Activated CD8-positive, alpha-beta memory T cell treated with anti-CD3 and anti-CD28 coated beads, Interleukin-2, amount 10 ng/mL, durations not matched to agents 7 days and 5 days (primary cell): ENCODE data around the gene HP1BP3. TPM values are rescaled to one million over a fixed set of nuclear protein-coding genes. Genes with fewer than 3 reads are reported as not detected.

Experiments used
- ATAC-seq: fragments of 150-1000 bp; cut with Tn5 transposase; one replicate; pipeline ENCODE4 v1.10.0; 2021; ENCODE audit warnings: moderate library complexity
- CTCF ChIA-PET: fragments of 350-600 bp; sonication (Branson Sonifier 250); formaldehyde crosslinking; loops from one replicate; lab custom pipeline; 2021; ENCODE audit warnings: antibody characterized with exemption; lab: Charles Lee
- DNase-seq: peaks from one replicate; pipeline ENCODE4 v3.0.0-alpha.2; 2020
- H3K27ac Mint-ChIP-seq: one replicate; pipeline ENCODE4 v1.8.0; 2021; ENCODE audit warnings: mild to moderate bottlenecking, mixed read lengths
- H3K27me3 Mint-ChIP-seq: one replicate; pipeline ENCODE4 v1.8.0; 2021; ENCODE audit warnings: mixed read lengths
- H3K36me3 Mint-ChIP-seq: one replicate; pipeline ENCODE4 v1.8.0; 2021; ENCODE audit warnings: mild to moderate bottlenecking, mixed read lengths
- H3K4me1 Mint-ChIP-seq: one replicate; pipeline ENCODE4 v1.8.0; 2021; ENCODE audit warnings: mixed read lengths
- H3K4me3 Mint-ChIP-seq: one replicate; pipeline ENCODE4 v1.8.0; 2021; ENCODE audit warnings: mild to moderate bottlenecking, moderate library complexity, mixed read lengths
- H3K9me3 Mint-ChIP-seq: one replicate; pipeline ENCODE4 v1.8.0; 2022; ENCODE audit warnings: low read depth, mixed read lengths
- total RNA-seq, 2 experiments: library from RNA; stranded (reverse); gene quantifications; one replicate each; pipeline ENCODE4 v1.2.3, GENCODE V29; 2021

Gene HP1BP3
- total RNA-seq, 2 experiments from 2014 or later, result 295 to 364 TPM

- H3K36me3 Mint-ChIP-seq, result no peaks in the 10 kb centered on the region
- DNase-seq, result no peak
- peaks cover 8% of the 10 kb centered on the region for H3K27me3 Mint-ChIP-seq
- CTCF ChIA-PET, result interaction anchor here (0.6 to 4.7 kb wide), 3 partner anchors 28 to 496 kb away, joined by 3 to 52 read pairs (median 4); no protein-coding TSS in a partner anchor
- H3K27ac Mint-ChIP-seq, result no peak overlapping the region
- H3K4me3 Mint-ChIP-seq, result no peak overlapping the region
- ATAC-seq, result no peak
- no peaks in the 10 kb centered on the region for H3K9me3 Mint-ChIP-seq
- peaks cover 6% of the 10 kb centered on the region for H3K4me1 Mint-ChIP-seq
These were observed 87.5 kb downstream of the HP1BP3 start for GRCh38 chr1:20699558-20699957.

DNA sequence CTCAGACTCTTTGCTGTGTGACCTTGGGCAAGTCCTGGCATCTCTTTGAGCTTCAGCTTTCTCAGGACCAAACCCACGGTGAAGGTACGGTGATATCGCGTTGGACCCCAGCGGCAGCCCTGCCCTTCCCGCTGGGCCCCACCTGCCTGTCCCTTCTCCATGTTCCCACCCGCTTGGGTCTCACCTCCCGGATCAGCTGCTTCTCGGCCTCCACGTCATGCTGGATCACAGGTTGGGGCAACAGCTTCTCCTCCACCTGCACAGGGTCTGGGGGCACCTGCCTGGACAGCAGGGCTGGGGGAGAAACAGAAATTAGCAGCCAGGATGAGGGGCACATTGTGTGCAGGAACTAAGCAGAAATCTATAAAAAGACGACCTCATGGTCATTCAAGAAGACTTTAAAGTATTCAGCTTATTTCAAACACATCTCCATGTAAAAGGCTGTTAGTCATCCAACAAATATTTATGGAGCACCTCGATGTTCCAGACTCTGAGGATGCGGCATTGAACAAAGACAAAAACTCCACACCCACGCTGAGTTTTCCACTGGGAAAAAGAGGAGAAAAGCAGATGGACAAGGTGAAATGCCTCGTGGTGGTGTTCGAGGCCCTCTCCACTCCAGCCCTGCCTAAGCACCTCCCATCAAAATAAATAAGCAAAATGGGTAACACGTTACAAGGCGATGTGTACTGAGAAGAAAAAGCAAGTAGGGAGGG lies 88.8 kb downstream of the HP1BP3 start:
- ATAC-seq, result no peak
- CTCF ChIA-PET, result interaction anchor here (1.7 to 4.7 kb wide), 7 partner anchors 30 to 519 kb away, joined by 4 to 52 read pairs (median 11); partner anchors contain the start of gene SH2D5
- H3K4me3 Mint-ChIP-seq, result no peak overlapping the region
- no peaks in the 10 kb centered on the region for H3K36me3 Mint-ChIP-seq
- DNase-seq, result no peak
- H3K27me3 Mint-ChIP-seq, result peaks cover 13% of the 10 kb centered on the region
- H3K27ac Mint-ChIP-seq, result no peak overlapping the region
- peaks cover 6% of the 10 kb centered on the region for H3K4me1 Mint-ChIP-seq
- H3K9me3 Mint-ChIP-seq, result no peaks in the 10 kb centered on the region

- Mint-ChIP-seq H3K36me3 (no peaks in the 10 kb centered on the region), H3K4me3 (no peak overlapping the region), H3K9me3 (no peaks in the 10 kb centered on the region), H3K27me3 (peaks cover 13% of the 10 kb centered on the region), H3K27ac (no peak overlapping the region), H3K4me1 (peaks cover 6% of the 10 kb centered on the region)
- ATAC-seq (no peak), DNase-seq (no peak)
- CTCF ChIA-PET, result interaction anchor here (1.0 to 4.7 kb wide), 19 partner anchors 10 to 835 kb away, joined by 3 to 52 read pairs (median 6); partner anchors contain the start of genes HP1BP3 and SH2D5
These were observed 89.5 kb downstream of the HP1BP3 start for GRCh38 chr1:20697563-20697962.

DNA sequence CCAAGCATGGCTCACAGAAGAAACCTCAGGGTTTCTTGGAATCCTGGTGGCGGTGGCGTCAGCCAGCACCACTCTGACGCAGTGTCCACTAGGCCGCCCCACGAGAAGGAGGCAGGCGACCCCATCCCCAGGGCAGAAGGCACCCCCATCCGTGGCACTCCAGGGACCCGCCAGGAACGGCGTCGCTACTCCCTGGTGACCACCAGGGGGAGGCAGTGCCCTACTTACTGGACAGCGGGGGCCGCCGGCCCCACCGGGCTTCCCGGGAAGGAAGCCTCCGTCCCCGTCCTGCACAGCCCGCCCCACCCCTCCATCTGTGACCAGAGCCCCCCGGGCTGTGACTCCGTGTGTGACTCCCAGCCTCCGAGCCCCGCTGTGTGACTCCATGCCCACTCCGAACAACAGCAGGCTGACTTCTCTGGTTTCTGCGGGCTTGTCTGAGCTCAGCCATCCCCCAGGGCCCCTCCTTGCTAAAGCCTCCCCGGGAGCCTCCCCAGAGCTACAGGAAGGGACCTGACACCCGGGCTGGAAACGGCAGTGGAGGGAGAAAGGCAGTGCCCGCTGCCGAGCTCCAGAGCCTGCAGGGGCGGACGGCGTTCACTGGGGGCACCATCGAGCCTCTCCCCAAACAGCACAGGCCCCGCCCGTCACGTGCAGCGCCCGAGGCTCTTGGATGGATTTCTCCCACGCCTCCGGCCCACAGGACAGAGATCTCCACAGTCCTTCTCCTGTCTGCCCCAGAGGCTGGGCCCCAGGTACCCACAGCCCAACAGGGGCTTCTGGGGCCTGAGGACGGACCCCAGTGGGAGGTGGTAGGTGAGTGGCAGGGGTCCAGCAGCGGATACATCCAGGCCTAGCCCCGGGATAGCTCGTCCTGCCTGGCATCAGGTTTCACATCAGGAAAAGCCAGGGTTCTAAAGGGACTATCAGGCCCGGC lies 90.4 kb downstream of the HP1BP3 start:
- CTCF ChIA-PET, result interaction anchor here (0.7 to 4.7 kb wide), 41 partner anchors 10 to 836 kb away, joined by 3 to 52 read pairs (median 4); partner anchors contain the start of genes HP1BP3, KIF17 and SH2D5
- H3K4me1 Mint-ChIP-seq, result peaks cover 6% of the 10 kb centered on the region
- no peaks in the 10 kb centered on the region for H3K36me3 Mint-ChIP-seq
- H3K27me3 Mint-ChIP-seq, result peaks cover 13% of the 10 kb centered on the region
- peak overlapping the region; percentile 79 for H3K4me3 Mint-ChIP-seq
- peak; percentile 83 for DNase-seq
- H3K9me3 Mint-ChIP-seq, result no peaks in the 10 kb centered on the region
- peak; percentile 96 for ATAC-seq
- peak overlapping the region; percentile 62 for H3K27ac Mint-ChIP-seq

GRCh38 chr1:20695515-20695914 lies 91.6 kb downstream of the HP1BP3 start:
- no peak overlapping the region for H3K4me3 Mint-ChIP-seq

DNA sequence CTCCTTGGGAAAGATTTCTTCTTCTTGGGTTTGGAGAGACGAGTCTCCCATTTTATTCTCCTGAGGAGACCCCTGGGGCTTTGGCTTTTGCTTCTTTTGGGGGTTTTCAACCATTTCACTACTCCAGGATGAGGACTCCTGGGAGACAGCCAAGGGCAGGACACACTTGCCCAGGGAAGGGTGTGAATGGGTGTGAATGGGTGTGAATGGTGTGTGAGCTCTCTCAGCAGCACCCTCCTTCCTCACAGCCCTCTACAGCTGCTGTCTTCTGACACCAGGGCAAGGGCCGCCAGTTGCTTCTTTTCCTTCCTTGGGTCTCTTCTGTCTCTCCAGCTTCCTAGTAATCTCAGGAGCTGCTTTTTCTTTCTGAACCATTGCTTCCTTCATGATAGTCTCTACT lies 93.5 kb downstream of the HP1BP3 start:
- Mint-ChIP-seq H3K9me3 (no peaks in the 10 kb centered on the region), H3K4me1 (peaks cover 6% of the 10 kb centered on the region), H3K4me3 (no peak overlapping the region), H3K27ac (no peak overlapping the region), H3K27me3 (peaks cover 13% of the 10 kb centered on the region), H3K36me3 (no peaks in the 10 kb centered on the region)
- DNase-seq (no peak), ATAC-seq (no peak)
- CTCF ChIA-PET, result interaction anchor here (2.5 kb wide), 1 partner anchor 502 kb away, joined by 9 read pairs; no protein-coding TSS in a partner anchor

More at GRCh38 chr1:20695515-20695914, 91.6 kb downstream of the HP1BP3 start:
- ATAC-seq, result no peak
- H3K27me3 Mint-ChIP-seq, result peaks cover 13% of the 10 kb centered on the region
- no peaks in the 10 kb centered on the region for H3K9me3 Mint-ChIP-seq
- H3K4me1 Mint-ChIP-seq, result peaks cover 6% of the 10 kb centered on the region
- CTCF ChIA-PET, result interaction anchor here (1.0 to 2.8 kb wide), 6 partner anchors 12 to 507 kb away, joined by 3 to 18 read pairs (median 5); partner anchors contain the start of gene DDOST
- no peak for DNase-seq
- H3K27ac Mint-ChIP-seq, result no peak overlapping the region
- no peaks in the 10 kb centered on the region for H3K36me3 Mint-ChIP-seq

Other genes with a start within 250 kb of the HP1BP3 start
- gene FAM43B, start 234.7 kb downstream of the HP1BP3 start, total RNA-seq, result not detected
- not detected for gene CDA, start 198.2 kb downstream of the HP1BP3 start, total RNA-seq
- gene PINK1, start 153.8 kb downstream of the HP1BP3 start, total RNA-seq, result 1 to 10 TPM; 3.7 to 5.3 TPM
- 100 to 1,000 TPM; 137 to 170 TPM for gene DDOST, start 125.9 kb downstream of the HP1BP3 start, total RNA-seq
- not detected for gene KIF17, start 69.3 kb downstream of the HP1BP3 start, total RNA-seq
- gene SH2D5, start 54.6 kb downstream of the HP1BP3 start, total RNA-seq, result not detected